ENCODE data around the gene GMDS.

Gene GMDS

DNA sequence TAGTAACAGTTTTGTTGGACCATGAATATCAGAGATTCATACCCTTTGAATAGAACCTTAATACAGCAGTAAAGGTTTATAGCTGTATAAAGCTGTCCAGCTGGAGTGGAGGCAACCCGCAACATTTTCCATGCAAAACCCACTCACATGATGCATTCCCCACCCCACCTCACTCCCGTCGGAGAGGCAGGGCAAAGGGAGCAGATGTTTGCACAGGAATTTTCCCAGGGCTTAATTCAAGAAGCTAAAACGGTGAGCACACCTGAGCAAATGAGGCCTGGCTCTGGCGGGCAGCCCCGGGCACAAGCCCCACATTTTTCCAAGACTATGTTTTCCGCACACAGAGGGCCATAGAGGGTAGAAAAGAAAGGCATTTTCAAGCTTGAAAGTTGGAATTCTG lies 444.0 kb downstream of the GMDS start:
- no peak for DNase-seq (ENCODE audit: low read depth, low spot score)
- H3K4me3 ChIP-seq (ENCODE audit: low read depth, low read length) = no peak overlapping the region
- in situ Hi-C loops (cut with HindIII; ENCODE audit: low sequenced_read_pairs) = no loop called here
- no peak for TF ChIP-seq CTCF (IDR thresholded peaks at IDR 0.05; ENCODE audit: low read depth, low read length)

- no peak for DNase-seq (ENCODE audit: low read depth, low spot score)
- H3K4me3 ChIP-seq (ENCODE audit: low read depth, low read length) = no peak overlapping the region
- no peak for TF ChIP-seq CTCF (IDR thresholded peaks at IDR 0.05; ENCODE audit: low read depth, low read length)
- in situ Hi-C loops (cut with HindIII; ENCODE audit: low sequenced_read_pairs) = no loop called here
Measured at GRCh38 chr6:1800845-1801244, 444.6 kb downstream of the GMDS start.

- in situ Hi-C loops (cut with HindIII; ENCODE audit: low sequenced_read_pairs) = no loop called here
- no peak for TF ChIP-seq CTCF (IDR thresholded peaks at IDR 0.05; ENCODE audit: low read depth, low read length)
- H3K4me3 ChIP-seq (ENCODE audit: low read depth, low read length) = no peak overlapping the region
- no peak for DNase-seq (ENCODE audit: low read depth, low spot score)
Measured at GRCh38 chr6:1798965-1799325, 446.5 kb downstream of the GMDS start.

DNA sequence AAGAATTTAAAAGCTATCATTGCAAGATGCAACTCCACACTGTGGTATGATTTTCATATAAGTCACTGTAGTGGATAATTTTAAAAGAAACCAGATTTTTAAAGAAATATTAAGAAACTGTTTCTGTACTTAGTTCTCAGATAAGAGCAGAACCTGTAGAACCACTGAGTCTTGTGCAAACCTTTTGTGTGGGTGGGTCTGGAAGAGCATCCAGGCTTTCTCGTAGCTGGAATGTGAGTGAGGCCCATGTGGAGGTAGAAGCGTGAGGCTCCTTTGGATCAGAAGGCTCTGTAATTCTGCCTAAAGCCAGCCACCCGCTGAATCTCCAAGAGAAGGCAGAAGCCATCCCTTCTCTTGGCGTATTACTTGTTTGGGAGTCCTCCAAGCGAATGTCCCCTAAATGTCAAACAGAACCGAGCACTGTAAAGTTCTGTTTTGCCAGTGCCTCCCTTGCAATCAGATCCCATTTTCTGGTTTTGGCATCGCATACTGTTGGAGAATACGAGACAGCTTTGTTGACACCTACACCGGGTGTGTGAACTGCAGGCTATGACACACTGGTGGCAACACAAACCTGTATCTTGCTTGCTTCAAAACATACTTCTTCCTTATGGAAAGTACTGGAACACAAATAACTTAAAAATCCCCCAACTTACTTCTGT lies 447.0 kb downstream of the GMDS start:
- no peak for TF ChIP-seq CTCF (IDR thresholded peaks at IDR 0.05; ENCODE audit: low read depth, low read length)
- DNase-seq (ENCODE audit: low read depth, low spot score) = no peak
- H3K4me3 ChIP-seq (ENCODE audit: low read depth, low read length) = no peak overlapping the region
- in situ Hi-C loops (cut with HindIII; ENCODE audit: low sequenced_read_pairs) = no loop called here

- DNase-seq (ENCODE audit: low read depth, low spot score) = peak; percentile 50
- in situ Hi-C loops (cut with HindIII; ENCODE audit: low sequenced_read_pairs) = no loop called here
- TF ChIP-seq CTCF (IDR thresholded peaks at IDR 0.05; ENCODE audit: low read depth, low read length) = no peak
- no peak overlapping the region for H3K4me3 ChIP-seq (ENCODE audit: low read depth, low read length)
Measured at GRCh38 chr6:1797801-1798200, 447.6 kb downstream of the GMDS start.

DNA sequence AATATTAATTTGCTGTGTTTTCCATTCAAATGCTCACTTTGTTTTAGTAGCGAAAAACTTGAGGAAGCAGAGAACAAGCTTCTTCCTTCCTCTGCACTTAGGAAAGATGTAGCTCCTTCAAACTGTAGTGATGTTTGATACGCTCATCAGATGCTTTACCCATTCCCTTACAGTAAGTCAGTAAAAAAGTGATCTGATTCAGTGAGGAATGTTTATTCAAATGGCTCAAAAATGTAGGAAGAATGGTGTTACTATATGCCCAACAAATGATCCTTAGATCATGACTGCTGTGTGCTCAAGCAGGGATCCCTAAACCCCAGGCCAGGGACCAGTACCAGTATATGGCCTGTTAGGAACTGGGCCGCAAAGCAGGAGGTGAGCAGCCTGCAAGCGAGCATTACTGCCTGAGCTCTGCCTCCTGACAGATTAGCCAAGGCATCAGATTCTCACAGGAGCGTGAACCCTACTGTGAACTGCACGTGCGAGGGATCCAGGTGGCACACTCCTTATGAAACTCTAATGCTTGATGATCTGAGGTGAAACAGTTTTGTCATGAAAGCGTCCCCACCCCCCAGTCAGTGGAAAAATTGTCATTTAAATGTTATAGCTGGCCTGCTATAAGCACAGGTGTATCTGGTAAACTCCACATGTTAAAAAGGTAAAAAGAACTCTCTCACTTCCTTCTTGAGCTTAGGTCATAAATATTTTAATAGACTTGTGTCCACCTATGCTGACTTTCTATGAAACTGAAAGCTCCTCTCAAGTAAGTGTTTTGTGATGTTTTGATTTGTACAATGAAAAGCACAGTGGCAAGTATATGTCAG lies 448.5 kb downstream of the GMDS start:
- no peak for DNase-seq (ENCODE audit: low read depth, low spot score)
- H3K4me3 ChIP-seq (ENCODE audit: low read depth, low read length) = no peak overlapping the region
- TF ChIP-seq CTCF (IDR thresholded peaks at IDR 0.05; ENCODE audit: low read depth, low read length) = no peak
- in situ Hi-C loops (cut with HindIII; ENCODE audit: low sequenced_read_pairs) = no loop called here
